Measurements from ENCODE around the gene ATP6V1F. TPM values are rescaled to one million over a fixed set of nuclear protein-coding genes. Genes with fewer than 3 reads are reported as not detected.

Gene ATP6V1F
- total RNA-seq, 1 donor from 2014 or later = 144 TPM

DNA sequence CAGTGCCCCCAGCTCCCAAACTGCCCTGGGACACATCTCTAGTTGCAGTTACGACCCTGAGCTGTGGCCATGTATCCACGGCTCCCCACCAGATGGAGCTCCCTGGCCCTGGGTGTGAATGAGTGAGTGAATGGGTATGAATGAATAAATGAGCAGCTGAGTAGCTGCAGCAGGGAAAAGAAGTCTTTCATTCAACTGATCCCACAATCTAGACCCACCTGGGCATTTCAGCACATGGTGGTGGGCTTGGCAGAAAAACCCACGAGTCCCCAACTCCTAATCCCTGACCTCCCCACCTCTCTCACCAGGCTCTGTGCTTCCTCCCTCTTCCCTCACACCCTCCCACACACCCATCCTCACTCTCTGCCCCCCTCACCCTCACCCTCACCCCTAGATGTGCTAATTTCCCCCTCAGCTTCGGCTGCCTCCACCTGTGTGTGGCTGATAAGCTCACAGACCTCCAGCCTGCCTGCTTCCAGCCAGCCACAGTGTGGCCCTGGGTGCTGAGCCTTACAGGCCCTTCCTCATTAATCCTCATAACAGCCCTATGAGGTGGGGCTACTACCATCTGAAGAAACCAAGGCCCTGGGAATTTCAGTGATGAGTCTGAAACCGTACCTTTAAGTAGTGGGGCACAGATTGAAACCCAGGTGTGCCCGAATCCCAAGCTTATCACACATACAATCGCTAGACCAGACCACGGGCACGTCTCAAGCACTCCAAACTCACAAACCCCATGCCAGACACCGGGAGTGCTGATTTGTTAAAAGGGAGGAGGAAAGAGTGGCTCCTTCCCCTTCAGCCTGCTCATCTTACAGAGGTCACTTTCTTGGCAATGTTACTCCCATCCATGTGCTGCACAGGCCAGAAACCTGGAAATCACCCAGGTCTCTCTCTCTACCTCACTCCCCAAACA is 2.2 kb upstream of the ATP6V1F start:
- Mint-ChIP-seq H3K36me3 (ENCODE audit: low read depth) (peaks cover 2% of the 10 kb centered on the region), H3K27me3 (ENCODE audit: low read depth) (no peaks in the 10 kb centered on the region), H3K4me3 (peak overlapping the region; percentile 5), H3K27ac (ENCODE audit: unreplicated experiment) (no peak overlapping the region), H3K9me3 (no peaks in the 10 kb centered on the region), H3K4me1 (peaks cover 19% of the 10 kb centered on the region)
- no peak for DNase-seq (ENCODE audit: low read depth, low spot score)
- no peak for TF ChIP-seq CTCF (conservative IDR thresholded peaks at IDR 0.05)

- TF ChIP-seq CTCF (conservative IDR thresholded peaks at IDR 0.05) = no peak
- Mint-ChIP-seq H3K9me3 (no peaks in the 10 kb centered on the region), H3K27ac (ENCODE audit: unreplicated experiment) (no peak overlapping the region), H3K4me1 (peaks cover 19% of the 10 kb centered on the region), H3K27me3 (ENCODE audit: low read depth) (peaks cover 4% of the 10 kb centered on the region), H3K36me3 (ENCODE audit: low read depth) (peaks cover 2% of the 10 kb centered on the region), H3K4me3 (peak overlapping the region; percentile 94)
- no peak for DNase-seq (ENCODE audit: low read depth, low spot score)
Measured at GRCh38 chr7:128861957-128862570, 592 bp upstream of the ATP6V1F start.

- DNase-seq (ENCODE audit: low read depth, low spot score) = peak; percentile 54
- H3K4me1 Mint-ChIP-seq = peaks cover 21% of the 10 kb centered on the region
- peak; percentile 70 for TF ChIP-seq CTCF (conservative IDR thresholded peaks at IDR 0.05)
- no peaks in the 10 kb centered on the region for H3K9me3 Mint-ChIP-seq
- peak overlapping the region; percentile 94 for H3K4me3 Mint-ChIP-seq
- no peak overlapping the region for H3K27ac Mint-ChIP-seq (ENCODE audit: unreplicated experiment)
- H3K27me3 Mint-ChIP-seq (ENCODE audit: low read depth) = peaks cover 16% of the 10 kb centered on the region
- H3K36me3 Mint-ChIP-seq (ENCODE audit: low read depth) = peaks cover 4% of the 10 kb centered on the region
Measured at GRCh38 chr7:128863433-128863989, 855 bp downstream of the ATP6V1F start.

DNA sequence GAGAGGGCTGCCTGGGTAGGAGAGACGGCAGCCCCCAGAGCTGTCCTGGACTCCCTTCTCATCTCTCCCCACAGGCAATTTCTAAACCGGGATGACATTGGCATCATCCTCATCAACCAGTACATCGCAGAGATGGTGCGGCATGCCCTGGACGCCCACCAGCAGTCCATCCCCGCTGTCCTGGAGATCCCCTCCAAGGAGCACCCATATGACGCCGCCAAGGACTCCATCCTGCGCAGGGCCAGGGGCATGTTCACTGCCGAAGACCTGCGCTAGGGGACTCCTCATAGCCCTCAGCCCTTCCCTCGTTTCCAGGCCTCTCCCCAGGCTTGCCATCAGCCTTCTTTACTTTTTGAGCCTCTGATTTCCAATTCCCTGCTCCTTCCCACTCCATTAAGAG is 2.6 kb downstream of the ATP6V1F start:
- Mint-ChIP-seq H3K27ac (ENCODE audit: unreplicated experiment) (no peak overlapping the region), H3K9me3 (no peaks in the 10 kb centered on the region), H3K36me3 (ENCODE audit: low read depth) (peaks cover 4% of the 10 kb centered on the region), H3K4me3 (peak overlapping the region; percentile 81), H3K27me3 (ENCODE audit: low read depth) (peaks cover 25% of the 10 kb centered on the region), H3K4me1 (peaks cover 29% of the 10 kb centered on the region)
- DNase-seq (ENCODE audit: low read depth, low spot score) = no peak
- no peak for TF ChIP-seq CTCF (conservative IDR thresholded peaks at IDR 0.05)

GRCh38 chr7:128865996-128866877 is 3.6 kb downstream of the ATP6V1F start:
- H3K4me1 Mint-ChIP-seq = peaks cover 30% of the 10 kb centered on the region
- no peak overlapping the region for H3K27ac Mint-ChIP-seq (ENCODE audit: unreplicated experiment)

More at GRCh38 chr7:128865996-128866877, 3.6 kb downstream of the ATP6V1F start:
- no peak for DNase-seq (ENCODE audit: low read depth, low spot score)
- peaks cover 29% of the 10 kb centered on the region for H3K27me3 Mint-ChIP-seq (ENCODE audit: low read depth)
- no peak for TF ChIP-seq CTCF (conservative IDR thresholded peaks at IDR 0.05)
- peaks cover 4% of the 10 kb centered on the region for H3K36me3 Mint-ChIP-seq (ENCODE audit: low read depth)
- peak overlapping the region; percentile 81 for H3K4me3 Mint-ChIP-seq
- no peaks in the 10 kb centered on the region for H3K9me3 Mint-ChIP-seq
